HT1080 (cell line): ENCODE results near the gene SYNE3. TPM values are rescaled to one million over a fixed set of nuclear protein-coding genes. Genes with fewer than 3 reads are reported as not detected.

Experiments used
- DNase-seq: peaks from one replicate; pipeline ENCODE4 v3.0.0-alpha.2; 2015; ENCODE audit warnings: low read depth
- polyA plus RNA-seq, 2 experiments: library from polyadenylated mRNA; depleted of rRNA; stranded (reverse); fragments of >200 nt; gene quantifications; 2 replicates each; pipeline ENCODE4 v1.2.3, GENCODE V29; 2015
- total RNA-seq: library from RNA; depleted of rRNA; stranded (reverse); fragments of >200 nt; shearing (Covaris generic); gene quantifications from 2 replicates; pipeline ENCODE4 v1.2.3, GENCODE V29; 2014; rRNA removed

Gene SYNE3, protein sequence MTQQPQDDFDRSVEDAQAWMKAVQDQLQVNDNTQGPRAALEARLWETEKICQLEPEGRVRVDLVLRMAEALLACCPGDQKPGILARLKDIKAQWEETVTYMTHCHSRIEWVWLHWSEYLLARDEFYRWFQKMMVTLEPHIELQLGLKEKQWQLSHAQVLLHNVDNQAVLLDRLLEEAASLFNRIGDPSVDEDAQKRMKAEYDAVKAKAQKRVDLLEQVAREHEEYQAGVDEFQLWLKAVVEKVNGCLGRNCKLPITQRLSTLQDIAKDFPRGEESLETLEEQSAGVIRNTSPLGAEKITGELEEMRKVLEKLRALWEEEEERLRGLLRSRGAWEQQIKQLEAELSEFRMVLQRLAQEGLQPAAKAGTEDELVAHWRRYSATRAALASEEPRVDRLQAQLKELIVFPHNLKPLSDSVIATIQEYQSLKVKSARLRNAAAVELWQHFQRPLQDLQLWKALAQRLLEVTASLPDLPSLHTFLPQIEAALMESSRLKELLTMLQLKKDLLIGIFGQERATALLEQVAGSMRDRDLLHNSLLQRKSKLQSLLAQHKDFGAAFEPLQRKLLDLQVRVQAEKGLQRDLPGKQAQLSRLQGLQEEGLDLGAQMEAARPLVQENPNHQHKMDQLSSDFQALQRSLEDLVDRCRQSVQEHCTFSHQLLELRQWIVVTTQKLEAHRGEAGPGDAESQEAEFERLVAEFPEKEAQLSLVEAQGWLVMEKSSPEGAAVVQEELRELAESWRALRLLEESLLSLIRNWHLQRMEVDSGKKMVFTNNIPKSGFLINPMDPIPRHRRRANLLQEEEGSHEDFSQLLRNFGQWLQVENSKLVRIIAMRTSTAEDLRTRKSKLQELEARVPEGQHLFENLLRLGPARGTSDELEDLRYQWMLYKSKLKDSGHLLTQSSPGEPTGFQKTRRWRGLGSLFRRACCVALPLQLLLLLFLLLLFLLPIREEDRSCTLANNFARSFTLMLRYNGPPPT
- 2.3 and 2.4 TPM in 2 replicates for total RNA-seq
- 0.43 TPM in 2 replicates for polyA plus RNA-seq (2015; cell fraction: cytosol; rRNA removed)
- 4.0 and 5.1 TPM in 2 replicates for polyA plus RNA-seq (2015; cell fraction: nucleus; rRNA removed)

DNA sequence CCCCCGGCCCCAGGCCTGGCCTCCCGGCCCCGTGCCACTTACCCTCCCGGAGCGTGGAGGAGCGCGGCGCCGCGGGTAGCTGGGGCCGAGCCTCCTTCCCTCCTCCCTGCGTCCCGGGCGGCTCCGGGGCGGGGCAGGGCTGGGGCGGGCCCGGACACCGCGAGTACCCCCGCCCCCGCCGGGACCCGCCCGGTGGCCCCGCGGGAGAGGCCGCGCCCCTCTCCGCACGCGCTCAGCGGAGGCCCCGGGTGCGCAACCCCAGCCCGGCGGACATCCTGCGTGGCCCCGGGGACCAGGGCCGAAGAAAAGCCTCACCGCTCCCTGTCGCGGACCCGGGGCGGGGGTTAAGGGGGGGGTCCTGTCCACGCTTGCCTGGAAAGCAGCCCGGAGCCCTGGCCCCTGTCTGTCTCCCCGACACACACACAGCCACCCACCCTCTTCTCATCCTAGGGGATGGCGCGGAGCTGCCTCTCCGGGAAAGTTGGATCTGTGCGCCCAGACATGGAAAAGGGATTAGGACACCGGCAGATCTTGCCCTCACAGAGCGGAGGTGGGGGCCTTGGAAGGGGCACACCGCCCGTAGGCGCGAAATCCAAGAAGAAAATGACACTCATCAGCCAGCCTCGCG is at the start of gene SYNE3:
SYNE3 (minus strand) TSS at position 97 of the 628 bp plus-strand sequence. CDS start 40,829 bp downstream, outside the sequence.
- DNase-seq: no peak

DNA sequence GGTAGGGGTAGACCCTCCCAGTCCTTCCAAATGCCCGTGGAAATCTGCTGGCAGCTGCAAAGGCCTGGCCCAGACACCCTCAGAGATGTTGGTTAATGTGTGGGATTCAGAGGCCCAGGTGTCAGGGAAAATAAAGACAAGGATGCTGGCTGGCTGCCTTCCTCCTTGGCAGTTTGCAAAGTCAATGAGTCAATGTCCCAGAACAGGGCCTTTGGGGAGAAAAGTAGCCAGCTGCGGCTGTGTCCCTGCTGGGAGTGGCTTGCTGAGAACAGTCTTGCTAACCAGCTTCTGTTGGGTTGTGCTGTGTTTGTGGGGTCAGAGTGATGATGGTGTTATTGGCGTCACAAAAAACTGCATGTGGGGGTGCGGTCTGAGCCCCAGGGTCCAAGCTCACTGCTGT is 47.6 kb upstream of the SYNE3 start:
- peak; percentile 10 for DNase-seq

DNA sequence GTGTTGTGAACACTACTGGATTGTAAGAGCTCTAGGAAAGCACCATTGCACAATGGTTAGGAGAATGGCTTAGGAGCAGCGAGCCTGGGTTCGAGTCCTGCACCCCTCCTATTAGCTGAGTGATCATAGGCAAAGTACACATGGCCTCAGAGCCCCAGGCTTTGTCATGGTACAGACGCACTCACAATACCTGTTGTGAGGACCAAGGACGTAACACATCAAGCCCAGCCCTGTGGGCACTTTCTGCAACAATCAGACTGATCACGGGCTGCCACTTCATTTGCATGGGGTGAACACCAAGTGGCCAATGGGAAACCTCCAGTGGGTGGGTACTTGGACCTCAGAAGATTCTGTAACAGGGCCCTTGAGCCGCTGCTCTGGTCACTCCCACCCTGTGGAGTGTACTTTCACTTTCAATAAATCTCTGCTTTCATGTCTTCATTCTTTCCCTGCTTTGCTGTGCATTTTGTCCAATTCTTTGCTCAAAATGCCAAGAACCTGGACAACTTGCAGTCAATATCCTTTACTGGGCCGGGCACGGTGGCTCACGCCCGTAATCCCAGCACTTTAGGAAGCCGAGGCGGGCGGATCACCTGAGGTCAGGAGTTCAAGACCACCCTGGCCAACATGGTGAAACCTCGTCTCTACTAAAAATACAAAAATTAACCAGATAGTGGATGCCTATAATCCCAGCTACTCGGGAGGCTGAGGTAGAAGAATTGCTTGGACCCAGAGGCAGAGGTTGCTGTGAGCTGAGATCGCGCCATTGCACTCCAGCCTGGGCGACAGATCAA is 46.6 kb upstream of the SYNE3 start:
- peak; percentile 45 for DNase-seq

DNA sequence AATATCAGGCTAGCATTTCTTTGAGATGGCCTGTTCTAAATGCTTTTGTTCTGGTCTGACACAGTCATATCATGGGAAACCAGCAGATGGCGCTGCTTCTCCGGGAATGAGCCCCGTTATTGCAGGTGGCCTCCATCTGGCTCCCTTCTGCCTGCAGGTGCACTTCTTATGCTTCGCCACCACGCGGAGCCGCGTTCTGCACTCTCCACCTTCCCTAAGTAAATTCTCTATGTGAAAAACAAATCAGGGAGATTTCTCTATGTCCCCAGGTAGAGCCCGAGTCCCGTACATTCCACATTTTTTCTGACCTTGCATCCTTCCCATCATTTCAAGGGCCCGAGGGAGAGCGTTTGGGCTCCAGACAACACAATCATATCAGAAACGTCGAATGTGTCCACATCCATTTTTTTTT is 44.6 kb upstream of the SYNE3 start:
- DNase-seq: peak; percentile 80

DNA sequence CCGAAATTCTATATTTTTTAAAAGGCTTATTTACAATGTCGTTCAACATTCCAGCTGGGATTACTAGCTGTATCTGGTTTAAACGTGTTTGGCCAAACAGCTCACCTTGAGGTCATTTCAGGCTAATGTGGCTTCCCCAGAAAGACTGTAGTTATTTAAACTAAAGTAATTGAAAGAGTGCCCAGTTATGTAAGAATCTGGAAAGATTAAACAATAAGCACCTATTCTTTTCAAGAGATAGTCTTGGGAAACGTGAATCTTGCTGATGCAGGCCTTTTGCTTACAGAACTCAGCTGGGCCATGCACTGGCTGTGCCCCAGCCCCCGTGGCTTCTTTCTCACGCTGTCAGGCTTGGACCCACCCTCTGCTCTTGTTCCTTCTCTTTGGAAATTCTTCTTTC is 42.8 kb upstream of the SYNE3 start:
- no peak for DNase-seq

DNA sequence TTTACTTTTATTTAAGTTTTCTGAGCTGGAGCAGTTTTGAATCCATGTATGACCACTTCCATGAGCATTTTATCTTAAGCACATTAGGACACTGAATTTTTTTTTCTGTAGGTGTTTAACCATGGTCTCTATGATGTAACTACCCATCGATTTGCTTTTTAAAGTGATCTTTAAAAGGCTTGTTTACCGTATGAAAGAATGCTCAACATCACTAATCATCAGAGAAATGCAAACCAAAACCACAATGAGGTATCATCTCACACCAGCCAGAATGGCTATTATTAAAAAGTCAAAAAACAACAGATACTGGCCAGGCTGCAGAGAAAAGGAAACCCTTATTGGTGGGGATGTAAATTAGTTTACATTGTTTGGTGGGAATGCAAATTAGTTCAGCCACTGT is 41.4 kb upstream of the SYNE3 start:
- no peak for DNase-seq

DNA sequence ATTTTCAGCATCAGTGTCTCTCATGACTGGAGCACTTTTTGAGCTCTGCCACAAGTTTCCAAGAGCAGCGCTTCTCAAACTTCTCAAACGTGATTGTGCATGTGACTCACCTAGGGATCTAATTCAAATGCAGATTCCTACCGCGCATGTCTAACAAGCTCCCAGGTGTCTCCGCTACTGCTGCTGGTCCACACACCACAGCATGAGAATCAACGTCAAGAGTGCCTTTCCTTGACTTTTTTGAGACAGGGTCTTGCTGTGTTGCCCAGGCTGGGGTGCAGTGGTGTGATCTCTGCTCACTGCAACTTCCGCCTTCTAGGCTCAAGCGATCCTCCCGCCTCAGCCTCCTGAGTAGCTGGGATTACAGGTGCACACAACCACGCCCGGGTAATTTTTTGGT is 40.8 kb upstream of the SYNE3 start:
- DNase-seq: no peak

DNA sequence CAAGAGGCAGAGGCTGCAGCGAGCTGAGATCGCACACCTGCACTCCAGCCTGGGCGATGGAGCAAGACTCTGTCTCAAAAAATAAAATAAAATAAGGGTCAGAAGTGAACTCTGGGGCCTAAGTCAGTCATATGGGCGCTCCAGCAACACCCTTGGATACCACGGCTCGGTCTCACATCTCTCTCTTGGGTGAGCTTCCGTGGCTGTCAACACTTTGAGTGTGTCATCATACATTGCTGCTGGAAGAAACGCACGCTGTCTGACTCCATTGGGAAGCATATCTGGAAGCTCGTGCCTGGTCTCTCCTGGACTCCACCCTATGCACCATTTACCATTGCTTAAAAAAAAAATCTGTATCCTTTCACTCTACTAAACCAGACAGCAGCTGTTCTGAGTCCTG is 38.6 kb upstream of the SYNE3 start:
- no peak for DNase-seq

DNA sequence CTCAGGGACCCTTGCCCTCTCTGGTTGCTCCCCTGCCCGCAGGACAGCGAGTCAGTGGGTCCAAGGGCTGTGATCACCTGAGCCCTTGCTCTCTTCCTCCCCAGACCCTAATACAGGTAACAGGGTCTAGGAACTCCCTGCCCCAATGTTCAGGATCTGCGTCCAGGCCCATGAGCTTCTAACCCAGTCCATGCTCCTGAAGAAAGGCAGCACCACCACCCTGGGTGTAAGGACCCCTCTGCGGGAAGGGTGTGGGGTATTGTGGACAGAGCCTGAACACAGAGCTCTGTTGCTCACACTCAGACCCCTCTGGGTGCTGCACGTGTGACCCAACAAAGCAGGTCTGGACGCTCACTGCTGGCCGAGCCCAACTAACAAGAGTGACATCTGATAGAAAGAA is 36.7 kb upstream of the SYNE3 start:
- DNase-seq: no peak

DNA sequence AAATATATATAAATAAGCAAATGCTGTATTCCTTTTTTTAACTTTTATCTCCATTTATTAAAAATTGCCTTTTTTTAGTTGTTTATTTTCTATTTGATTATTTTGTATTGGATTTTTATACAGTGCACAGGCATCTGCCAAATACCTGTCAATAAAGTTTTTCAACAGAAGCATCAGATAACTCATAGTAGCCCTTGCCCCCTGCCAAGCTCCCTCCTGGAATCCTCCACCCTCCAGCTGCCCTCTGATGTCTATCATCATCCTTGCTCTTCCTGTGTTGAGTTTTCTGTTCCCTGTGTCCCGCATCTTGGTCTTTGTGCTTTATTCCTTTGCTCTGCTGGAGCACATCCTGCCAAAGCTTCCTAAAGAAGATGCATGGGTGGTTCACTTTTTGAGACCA is 35.0 kb upstream of the SYNE3 start:
- DNase-seq: no peak

DNA sequence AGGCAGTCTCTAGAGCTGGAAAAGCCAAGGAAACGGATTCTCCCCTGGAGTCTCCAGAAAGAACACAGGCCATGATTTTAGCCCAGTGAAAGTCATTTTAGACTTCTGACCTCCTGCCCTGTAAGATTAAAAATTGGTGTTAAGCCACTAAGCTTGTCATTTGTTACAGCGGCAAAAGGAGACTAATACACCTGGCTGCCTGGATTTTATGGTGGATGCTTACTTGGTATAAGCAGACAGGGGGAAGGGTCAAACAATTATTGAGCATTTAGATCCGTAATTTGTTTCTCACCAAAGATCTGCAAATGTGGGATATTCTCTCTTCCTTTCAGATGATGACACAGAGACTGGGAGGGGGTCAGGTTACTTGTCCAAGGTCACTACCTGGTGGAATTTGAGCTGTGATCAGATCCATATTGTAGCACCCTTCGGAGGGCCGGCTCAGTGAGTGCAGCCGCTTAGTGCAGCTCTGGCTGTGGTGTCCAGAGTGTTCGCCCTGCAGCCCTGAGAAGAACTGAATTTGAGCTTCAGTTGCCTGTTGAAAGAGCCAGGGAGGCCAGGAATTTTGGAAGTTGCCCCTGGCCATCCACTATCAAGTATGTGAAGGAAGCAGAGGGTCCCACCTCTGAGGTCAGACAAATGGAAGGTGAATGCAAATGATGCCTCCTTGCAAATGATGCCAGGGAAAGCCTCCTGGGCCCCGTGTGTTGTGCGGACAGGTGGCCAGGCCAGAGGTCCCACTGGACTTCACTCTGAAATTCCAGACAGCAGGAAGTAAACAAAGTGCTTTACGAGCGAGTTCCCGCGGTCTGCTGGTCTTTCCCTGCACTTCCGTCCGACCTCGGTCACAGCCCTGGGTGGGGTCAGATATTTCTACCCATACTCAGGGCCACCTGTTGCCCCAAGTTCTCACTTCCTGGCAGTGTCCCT is 33.5 kb upstream of the SYNE3 start:
- no peak for DNase-seq

DNA sequence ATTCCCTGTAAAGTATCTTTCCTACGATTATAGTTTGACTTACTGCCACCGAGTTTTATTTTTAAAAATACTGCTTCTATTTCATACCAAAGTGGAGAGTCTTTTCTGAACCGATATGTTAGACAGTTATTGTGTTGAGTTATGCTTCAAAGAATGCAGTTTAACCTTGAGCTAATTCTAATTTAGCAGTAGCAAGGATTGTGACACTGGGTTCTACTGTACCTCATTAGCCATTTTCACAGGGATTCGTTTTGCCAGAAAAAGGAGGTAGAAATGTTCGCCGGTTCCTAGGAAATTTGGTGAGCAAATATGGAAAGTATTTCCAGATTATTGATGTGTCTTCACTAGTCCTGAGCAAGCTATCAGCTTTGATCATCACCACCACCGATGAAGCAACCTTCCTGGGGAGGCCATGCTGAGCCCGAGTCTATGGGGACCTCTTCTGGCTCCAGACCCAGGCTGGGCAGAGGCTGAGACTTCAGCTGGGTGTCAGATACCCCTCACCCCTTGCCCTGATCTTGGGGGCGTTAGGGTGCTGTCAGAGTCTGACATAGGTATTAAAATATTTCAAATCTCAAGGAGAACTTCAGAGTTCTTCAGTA is 32.0 kb upstream of the SYNE3 start:
- no peak for DNase-seq

DNA sequence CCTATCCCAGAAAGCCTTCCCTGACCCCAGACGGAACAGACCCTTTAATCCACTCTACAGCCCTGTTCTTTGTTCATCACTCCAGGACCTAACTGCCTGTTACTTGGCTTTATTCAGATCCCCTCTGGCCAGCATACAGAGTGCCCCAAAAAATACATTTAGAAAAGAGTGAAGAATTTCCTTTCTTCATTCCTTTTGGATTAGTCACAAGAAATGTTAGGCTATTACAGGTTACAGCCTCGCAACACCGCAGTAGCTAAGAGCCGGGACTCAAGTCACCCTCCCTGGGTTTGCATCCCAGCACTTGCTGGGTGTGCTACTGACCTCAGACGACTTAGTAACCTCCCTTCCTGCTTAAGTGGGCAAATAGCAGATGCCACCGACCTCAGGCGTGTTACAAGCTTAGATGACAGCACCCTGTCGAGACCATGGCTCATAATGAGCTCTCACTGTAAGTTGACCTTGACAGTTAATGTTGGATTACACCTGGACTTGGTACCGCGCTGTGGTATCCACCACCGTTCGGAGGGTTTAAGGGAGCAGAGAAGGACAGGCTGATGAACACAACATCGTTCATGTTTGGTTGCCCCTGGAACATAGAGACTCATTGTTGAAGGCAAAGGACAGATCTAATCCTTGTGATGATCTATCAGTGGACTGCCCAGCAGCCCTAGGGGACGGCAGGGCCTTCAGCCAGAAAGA is 31.3 kb upstream of the SYNE3 start:
- DNase-seq: peak; percentile 85

DNA sequence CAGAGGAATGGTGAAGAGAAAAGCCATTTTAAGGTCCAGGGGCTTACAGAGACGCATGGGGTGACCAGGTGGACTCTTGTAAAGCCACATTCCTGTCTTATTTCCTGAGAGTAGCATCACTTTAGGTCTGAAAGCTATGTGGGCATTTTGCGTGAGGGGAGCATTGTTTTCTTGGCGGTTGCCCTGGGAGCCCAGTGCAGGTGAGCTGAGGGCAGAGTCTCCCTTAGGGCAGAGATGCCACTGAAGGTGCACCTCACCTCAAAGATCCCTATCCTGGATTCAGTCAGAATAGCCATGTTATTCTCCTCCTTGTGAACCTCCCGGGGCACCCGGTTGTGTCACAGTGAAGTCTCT is 30.8 kb upstream of the SYNE3 start:
- DNase-seq: no peak

DNA sequence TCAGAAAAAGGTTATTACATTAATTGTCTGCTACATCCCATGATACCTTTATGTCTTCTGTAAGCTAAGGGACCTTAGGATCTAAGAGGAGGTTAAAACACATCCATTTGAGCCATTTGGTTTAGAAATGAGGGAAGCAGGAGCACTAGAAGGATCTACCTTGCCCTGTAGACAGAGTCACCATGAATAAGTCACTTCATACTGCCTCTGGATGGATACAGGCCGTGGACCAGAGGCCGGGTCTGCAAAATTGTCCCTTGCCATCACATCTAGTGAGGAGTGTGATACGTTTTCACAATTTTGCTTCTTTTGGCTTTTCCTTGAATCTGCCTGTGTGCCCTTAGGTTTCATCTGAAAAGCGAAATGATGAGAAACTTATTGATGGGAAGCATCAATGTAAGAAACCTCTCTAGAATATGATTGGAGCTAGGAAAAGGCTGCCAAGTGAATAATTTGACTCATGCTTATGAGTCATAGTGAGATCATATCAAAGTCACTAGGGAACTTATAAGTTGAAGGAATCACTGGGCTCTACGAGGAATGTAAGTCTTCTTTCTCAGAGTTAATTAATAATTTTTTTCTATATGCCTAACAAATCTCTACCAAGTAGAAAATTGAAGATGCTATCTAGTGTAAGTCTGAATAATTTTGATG is 29.2 kb upstream of the SYNE3 start:
- DNase-seq: peak; percentile 90

DNA sequence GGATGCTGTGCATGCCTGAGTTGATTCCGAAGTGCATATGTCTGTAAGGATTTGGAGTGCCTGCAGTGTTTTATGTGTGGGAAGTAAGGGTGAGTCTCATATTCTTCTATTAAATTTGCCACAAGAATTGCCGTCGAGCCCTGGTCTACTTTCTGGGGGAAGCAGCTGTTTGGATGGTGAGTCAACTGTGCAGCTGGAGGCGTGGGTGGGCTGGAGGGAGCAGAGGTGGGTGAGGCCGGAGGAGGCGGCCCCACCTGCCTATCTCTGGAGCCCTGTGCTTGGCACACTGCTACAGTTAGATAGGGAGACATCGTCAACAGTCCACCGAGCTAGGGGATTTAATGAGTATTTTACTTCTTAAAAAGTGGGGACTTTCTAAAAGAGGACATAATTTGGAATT is 28.1 kb upstream of the SYNE3 start:
- no peak for DNase-seq

DNA sequence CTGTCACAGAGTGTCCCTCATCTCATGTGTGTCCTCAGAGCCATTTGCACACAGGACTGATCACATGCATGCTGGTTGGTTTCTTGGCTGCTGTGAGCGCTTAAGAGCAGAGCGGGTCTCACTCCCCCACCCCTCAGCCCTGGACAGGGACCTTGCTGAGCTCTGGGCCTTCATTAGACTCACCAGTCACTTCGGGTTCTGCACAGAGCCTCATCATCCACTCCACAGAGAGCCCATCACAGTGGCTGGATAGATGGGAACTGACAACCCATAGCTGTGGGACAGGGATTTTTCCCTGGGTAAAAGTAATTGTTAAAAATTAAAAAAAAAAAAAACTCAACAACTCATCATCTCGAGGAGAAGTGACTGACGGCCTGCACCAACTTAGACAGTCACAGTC is 26.6 kb upstream of the SYNE3 start:
- no peak for DNase-seq
